ENCODE data around the gene SCN2B.
A peak's percentile ranks its signal among the peaks of the same experiment; 100 is the strongest.
"Not testable (repeated sequence)": the region's sequence is repeated elsewhere in the genome, so short reads cannot be mapped to it uniquely, and the experiment has no call there.

Gene SCN2B

GRCh38 chr11:118186346-118187107 is 10.1 kb upstream of the SCN2B start:
- H3K4me3 ChIP-seq (ENCODE audit: low read length) = no peak overlapping the region
- no peak for TF ChIP-seq CTCF (conservative IDR thresholded peaks at IDR 0.05; ENCODE audit: low read depth, low read length)
- DNase-seq (ENCODE audit: low read depth) = no peak

- H3K4me3 ChIP-seq (ENCODE audit: low read length) = no peak overlapping the region
- TF ChIP-seq CTCF (conservative IDR thresholded peaks at IDR 0.05; ENCODE audit: low read depth, low read length) = no peak
- no peak for DNase-seq (ENCODE audit: low read depth)
Observed at GRCh38 chr11:118184784-118185579, 8.5 kb upstream of the SCN2B start.

- DNase-seq (ENCODE audit: low read depth); H3K4me3 ChIP-seq (ENCODE audit: low read length): not testable (repeated sequence)
Observed at GRCh38 chr11:118183691-118184090, 7.3 kb upstream of the SCN2B start.

GRCh38 chr11:118180300-118180703 is 3.9 kb upstream of the SCN2B start:
- no peak overlapping the region for H3K4me3 ChIP-seq (ENCODE audit: low read length)
- no peak for TF ChIP-seq CTCF (conservative IDR thresholded peaks at IDR 0.05; ENCODE audit: low read depth, low read length)
- peak; percentile 14 for DNase-seq (ENCODE audit: low read depth)

GRCh38 chr11:118176778-118177134 is 317 bp upstream of the SCN2B start:
- no peak overlapping the region for H3K4me3 ChIP-seq (ENCODE audit: low read length)
- TF ChIP-seq CTCF (conservative IDR thresholded peaks at IDR 0.05; ENCODE audit: low read depth, low read length) = no peak
- DNase-seq (ENCODE audit: low read depth) = no peak

GRCh38 chr11:118175031-118175992 is 1.1 kb downstream of the SCN2B start:
- H3K4me3 ChIP-seq (ENCODE audit: low read length) = no peak overlapping the region
- no peak for TF ChIP-seq CTCF (conservative IDR thresholded peaks at IDR 0.05; ENCODE audit: low read depth, low read length)
- no peak for DNase-seq (ENCODE audit: low read depth)

- DNase-seq (ENCODE audit: low read depth) = no peak
- TF ChIP-seq CTCF (conservative IDR thresholded peaks at IDR 0.05; ENCODE audit: low read depth, low read length) = no peak
- H3K4me3 ChIP-seq (ENCODE audit: low read length) = no peak overlapping the region
Observed at GRCh38 chr11:118174006-118174567, 2.4 kb downstream of the SCN2B start.

Measured in retinal pigment epithelial cell (primary cell).